HG03469 (cell line): Measurements from ENCODE around the gene IL11RA.

Experiments used
- ATAC-seq: cut with Tn5 transposase; IDR thresholded peaks from one replicate; pipeline ENCODE4 v1.9.1; 2021; ENCODE audit warnings: mild to moderate bottlenecking, moderate library complexity, moderate number of reproducible peaks; ENCODE audit not compliant: unreplicated experiment

The IL11RA gene

GRCh38 chr9:34652602-34653000, 616 bp downstream of the IL11RA start:
- ATAC-seq, result no peak

GRCh38 chr9:34653151-34654072, 1.4 kb downstream of the IL11RA start:
- no peak for ATAC-seq

DNA sequence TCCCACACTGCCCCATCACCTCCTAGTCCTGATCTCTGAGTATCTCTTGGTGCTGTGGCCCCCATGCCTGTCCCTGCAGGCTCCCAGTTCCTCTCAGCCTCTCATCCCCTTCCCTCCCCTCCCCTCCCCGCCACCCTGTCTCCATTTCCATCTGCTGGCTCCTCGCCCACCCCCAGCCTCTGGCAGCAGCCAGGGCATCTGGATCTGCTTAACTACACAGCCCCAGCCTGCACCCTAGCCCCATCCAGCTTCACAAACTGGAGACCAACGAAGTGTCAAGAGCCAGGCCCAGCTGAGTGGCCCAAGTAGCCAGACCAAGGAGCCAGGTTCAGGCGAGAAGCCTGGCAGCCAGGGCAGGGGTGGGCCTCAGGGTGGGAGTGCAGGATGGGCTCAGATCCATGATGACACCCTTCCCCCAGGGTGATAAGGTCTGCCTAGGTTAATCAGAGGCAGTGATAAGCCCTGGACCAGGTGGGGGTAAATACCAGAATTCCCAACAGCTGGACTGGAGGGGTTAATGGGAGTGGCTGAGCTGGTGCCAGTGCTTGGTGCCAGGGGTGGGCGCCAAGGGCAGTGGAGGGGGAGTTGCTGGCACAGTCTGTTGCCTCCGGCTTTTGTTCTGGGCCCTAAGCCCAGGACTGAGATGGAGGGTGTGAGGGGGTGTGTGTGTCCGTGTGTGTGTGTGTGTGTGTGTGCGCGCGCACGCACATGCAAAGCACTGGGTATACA, 2.5 kb downstream of the IL11RA start:
- no peak for ATAC-seq

DNA sequence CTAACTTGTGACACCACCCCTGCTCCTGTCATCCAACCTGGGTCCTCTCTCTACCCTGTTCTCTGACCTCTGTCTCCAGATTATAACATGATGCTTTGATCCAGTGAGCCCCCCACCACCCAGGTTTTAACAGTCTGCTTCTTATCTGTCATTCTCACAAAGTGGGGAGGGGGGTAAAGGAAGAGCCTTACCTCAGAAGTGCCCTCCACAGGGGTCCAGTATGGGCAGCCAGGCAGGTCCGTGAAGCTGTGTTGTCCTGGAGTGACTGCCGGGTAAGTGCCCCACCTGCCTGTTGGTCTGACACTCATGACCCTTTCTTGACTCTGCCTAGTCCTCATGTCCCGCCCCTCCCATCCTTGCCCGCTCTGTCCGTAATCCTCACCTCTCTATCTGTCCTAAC, 3.4 kb downstream of the IL11RA start:
- no peak for ATAC-seq

DNA sequence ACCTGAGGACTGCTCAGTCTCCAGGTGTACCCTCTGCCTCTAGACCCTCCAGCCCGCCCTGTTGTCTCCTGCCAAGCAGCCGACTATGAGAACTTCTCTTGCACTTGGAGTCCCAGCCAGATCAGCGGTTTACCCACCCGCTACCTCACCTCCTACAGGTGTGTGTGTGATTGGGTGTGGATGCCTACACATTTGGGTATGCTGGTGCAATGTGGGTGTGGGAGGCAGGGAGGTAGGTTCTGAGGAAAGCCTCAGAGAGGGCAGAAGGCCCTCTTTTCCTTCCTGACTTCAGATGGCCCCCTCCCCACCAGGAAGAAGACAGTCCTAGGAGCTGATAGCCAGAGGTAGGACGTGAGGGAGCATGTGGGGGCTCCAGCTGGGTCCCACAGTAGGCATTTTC, 5.0 kb downstream of the IL11RA start:
- no peak for ATAC-seq

DNA sequence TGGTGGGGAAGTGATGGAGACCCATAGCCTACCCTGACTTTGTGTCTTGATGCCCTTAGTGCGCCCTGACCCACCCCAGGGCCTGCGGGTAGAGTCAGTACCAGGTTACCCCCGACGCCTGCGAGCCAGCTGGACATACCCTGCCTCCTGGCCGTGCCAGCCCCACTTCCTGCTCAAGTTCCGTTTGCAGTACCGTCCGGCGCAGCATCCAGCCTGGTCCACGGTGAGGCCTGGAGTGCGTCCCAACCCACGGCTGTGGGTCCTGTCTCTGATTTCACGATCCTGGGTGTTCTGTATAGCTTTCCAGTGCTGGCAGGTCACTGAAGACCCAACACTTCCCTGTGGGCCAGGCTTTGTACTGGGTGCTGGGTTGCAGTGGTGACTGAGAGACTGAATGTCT, 6.5 kb downstream of the IL11RA start:
- ATAC-seq, result no peak

DNA sequence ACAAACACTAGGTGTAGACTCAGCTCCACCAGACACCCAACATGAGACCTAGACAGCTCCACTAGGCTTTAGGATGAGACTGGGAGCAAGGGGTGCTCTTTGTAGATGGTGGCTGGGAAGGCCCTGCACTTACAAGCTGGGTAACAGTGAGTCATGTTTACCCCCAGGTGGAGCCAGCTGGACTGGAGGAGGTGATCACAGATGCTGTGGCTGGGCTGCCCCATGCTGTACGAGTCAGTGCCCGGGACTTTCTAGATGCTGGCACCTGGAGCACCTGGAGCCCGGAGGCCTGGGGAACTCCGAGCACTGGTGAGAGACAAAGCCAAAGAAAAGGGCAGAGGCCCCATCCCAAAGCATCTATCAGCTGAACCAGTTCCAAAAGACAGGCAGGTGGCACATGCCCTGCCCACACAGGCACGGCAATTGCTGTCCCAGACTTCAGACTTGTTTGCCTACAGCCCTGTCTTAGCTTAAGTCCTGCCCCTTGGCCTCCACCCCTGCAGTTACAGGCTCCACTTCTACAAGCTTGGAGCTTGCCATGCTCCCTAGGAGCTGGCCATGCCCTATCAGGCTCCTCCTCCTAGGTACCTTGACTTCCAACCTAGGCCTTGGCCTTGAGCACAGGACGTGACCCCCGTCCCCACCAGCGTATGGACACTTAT, 7.7 kb downstream of the IL11RA start:
- ATAC-seq, result no peak

- ATAC-seq, result no peak
Measured at GRCh38 chr9:34662526-34663302, 10.7 kb downstream of the IL11RA start, which contains the start of gene CCL27. Gene CCL27, minus strand, starts transcription at chr9:34662657. Its CDS starts 24 bp downstream, at chr9:34662633.

- ATAC-seq, result no peak
Measured at GRCh38 chr9:34663303-34663605, 11.3 kb downstream of the IL11RA start.

DNA sequence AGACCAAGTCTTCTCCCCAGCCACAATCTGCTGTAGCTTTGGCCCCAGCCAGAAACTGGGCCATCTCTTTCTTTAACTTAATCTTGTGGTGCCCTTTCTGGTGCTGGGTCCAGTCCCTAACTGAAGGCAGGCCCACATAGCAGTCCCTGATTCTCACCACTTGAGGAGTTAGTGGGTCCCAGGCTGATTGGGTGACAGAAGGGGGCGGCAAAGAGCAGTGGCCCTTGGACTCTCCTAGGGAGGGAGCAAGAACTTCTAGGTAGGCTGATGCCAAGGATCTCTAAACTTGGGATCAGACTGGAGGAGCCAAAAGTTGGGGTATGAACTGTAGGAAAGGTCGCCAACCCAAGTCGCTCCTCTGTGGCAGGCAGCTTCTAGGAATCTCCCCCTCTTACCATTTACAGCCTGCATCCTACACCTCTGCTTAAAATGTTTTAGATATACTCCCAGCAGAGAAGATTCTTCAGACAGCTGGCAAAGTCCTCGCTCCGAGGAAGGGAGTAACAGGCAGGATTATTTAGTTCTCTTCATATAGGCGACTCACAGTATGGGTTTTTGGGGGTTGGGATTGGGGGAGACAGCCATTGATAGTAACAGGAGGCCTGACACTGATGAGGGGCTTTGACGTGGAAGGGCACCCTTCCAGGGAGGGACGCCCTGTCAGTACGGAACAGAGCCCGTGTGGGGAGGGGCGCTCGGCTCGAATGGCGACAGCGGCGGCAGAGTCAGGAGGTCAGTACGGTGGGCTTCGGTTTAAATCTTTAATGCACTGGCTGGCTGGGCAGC, 12.5 kb downstream of the IL11RA start:
- ATAC-seq, result peak; percentile 31

DNA sequence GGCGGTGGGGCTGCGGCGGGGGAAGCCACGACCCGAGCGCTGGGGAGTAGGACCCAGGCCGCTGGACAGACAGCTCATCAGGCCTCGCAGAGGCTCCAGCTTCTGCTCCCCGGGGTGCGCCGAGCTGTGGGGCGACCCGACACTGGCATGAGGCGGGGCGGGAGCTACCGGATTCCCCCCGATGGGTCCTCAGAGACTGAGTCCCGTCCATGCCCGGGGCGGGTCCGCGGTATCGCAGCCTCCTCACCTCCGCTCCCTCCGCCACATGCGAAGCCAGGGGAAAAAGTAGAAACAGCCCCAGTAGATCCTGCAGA, 13.0 kb downstream of the IL11RA start:
- no peak for ATAC-seq

DNA sequence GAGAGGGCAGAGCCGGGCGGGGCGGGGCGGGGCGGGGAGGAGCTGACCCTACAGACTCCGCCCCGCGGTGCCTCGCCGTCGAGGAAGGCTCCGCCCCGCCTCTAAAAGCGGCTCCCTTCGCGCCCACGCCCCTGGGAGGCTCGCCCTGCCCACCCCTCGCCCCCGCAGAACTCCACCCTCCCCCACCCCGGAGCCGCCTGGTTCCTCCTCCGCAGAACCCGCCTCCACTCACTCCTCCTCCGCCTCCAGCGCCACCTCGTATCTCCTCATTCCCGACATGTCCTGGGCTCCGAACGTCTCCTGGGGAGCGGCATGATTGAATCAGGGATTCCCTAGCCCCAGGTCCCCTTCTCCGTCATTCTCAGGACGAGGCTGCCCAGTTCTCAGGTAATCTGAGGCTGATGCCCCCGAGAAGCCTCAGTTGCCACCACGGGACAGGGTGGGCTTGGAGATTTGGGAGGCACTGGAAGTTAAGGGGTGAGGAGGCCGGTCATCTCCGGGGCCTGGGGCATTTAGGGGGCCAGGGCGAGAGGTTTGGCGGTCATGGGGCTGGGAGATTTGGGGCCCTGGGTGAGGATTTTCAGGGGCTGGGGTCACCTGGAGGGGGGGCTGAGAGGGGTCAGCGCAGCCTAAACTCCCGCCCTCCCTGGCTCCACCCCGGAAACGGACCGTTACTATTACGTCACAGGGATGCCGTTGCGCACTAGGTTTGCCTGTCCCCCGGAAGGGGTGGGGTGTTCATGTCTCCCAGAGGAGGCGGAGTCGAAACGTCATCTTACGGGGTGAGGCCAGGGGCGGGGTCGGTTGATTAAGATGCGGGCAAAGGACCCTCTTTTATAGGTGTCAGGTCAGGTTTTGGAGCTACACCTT, 13.6 kb downstream of the IL11RA start:
- ATAC-seq, result peak; percentile 51

DNA sequence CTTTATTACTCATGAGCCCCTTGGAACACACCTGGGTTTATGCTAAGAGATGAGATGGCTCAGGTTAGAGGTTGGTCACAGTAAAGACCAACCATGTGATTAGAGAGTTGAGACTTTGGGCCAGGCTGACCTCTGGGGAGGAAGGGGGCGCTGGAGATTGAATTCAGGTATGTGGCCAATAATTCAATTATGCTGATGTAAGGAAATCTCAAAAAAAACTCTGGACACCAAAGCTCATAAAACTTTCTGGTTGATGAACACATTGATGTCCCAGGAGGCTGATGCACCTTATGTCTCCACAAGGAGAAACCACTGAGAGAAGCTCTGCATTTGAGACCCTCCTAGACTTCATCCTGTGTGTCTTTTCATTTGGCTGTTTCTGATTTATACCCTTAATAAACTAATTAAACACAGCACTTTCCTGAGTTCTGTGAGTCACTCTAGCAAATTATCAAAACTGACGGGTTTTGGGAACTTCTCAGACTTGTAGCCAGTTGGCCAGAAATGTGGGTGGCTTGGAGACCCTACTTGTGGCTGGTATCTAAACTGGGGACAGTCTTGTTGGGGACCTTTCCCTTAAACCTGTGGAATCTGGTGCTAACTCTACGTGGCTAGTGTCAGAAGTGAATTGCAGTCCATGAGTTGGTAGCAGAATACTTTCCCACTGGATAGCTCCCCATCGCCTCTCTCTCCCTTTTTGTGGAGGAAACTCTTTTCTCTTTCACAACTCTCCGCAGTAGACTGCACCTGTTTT, 18.0 kb downstream of the IL11RA start:
- ATAC-seq, result no peak

- no peak for ATAC-seq
Measured at GRCh38 chr9:34671307-34671706, 19.3 kb downstream of the IL11RA start.

DNA sequence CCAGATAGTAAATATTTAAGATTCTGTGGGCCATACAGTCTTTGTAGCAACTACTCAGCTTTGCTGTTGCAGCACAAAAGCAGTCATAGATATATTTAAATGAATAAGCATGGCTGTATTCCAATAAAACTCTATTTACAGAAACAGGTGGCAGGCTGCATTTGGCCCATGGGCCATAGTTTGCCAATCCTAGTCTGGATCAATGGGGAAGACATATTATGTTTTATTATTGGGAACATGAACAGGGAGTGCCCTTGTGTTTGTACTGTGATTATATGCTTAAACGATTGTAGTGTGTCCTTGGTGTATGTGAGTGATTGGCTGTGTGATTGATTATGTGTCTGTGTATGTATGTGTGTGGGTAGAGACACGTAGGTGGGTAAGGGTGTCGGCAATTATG, 22.5 kb downstream of the IL11RA start:
- no peak for ATAC-seq

DNA sequence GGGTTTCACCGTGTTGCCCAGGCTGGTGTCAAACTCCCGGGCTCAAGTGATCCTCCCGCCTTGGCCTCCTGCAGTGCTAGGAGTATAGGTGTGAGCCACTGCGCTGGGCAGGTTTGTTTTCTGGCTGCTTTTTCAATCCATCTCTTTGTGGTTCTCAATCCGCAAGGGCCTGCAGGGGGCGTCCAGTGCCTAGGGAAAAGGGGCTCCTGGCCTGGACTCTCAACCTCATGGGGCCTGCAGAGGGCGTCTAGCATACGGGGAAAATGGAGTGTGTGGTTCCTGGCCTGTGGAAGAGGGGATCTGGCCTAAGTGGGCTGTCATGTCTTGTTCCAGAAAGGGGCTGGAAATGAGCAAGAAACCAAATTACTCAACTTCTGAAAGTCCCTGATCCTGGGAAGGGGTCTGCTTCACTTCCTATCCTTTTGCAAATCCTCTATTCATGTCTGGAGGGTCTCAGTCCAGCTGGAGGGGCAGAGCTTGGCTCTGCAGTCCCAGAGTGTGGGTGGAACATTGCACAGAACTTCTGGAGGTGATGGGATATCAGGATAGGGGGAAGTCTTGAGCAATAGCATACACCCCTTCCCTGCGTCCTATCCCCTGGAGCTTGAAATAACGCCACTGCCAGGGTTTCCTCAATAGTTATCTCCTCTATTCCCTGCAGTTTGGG, 23.2 kb downstream of the IL11RA start:
- no peak for ATAC-seq

- ATAC-seq, result no peak
Measured at GRCh38 chr9:34675869-34676268, 23.9 kb downstream of the IL11RA start.

DNA sequence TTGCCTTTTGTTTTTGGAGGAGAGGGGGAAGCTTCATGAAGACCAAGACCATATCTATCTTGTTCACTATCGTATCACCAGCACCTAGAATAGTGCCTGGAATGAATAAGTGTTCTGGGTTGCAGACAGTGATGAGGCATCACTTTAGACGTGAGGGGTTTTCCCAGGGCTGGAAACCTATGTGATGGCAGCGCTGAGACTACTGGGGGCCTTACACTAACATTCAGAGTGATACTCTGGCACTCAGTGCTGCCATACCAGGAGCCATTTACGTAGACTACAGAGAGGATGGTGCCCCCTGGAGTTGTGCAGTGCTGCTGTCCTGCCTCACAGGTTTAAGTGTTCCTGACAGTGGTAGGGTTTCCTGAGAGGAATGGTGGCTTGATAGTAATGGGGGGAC, 32.2 kb downstream of the IL11RA start:
- ATAC-seq, result no peak
